ENCODE results near the gene LIF.

Gene LIF

DNA sequence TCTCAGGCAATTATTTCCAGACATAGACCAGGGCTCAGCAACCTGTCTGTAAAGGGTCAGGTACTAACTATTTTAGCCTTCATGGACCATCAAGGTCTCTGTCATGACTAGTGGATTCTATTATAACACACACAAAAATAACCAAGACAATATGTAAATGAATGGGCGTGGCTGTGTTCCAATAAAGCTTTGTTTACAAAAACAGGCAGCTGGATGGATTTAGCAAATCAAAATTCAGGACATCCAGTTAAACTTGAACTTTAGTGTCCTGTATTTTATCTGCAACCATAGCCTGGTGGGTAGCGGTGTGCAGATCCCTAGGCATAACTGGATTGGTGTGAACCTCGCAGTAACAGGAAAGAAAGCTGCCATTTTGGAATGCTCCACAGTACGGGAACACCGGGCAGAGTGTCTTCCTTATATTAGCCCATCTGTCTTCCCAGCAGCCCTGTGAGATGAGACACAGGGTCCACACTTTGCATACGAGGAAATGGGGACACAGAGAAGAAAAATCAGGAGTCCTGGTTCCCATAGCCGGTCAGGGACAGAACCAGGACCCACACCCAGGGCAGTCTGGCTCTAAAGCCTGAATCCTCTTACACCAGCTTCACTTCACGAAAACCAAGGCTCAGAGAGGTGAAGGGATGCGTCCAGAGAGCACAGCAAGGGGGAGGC is 15.6 kb downstream of the LIF start:
- H3K4me1 ChIP-seq (ENCODE audit: insufficient read depth, low read length): peaks cover 20% of the 10 kb centered on the region
- no peaks in the 10 kb centered on the region for H3K27me3 ChIP-seq (ENCODE audit: insufficient read depth, low read length)
- H3K4me3 ChIP-seq (ENCODE audit: low read length): no peak overlapping the region
- H3K9ac ChIP-seq (ENCODE audit: low read depth, low read length): no peak overlapping the region
- H3K9me3 ChIP-seq (ENCODE audit: insufficient read depth, low read depth, low read length): no peaks in the 10 kb centered on the region
- WGBS: 91% methylated on average over 9 of the region's 9 CpGs
- no peak overlapping the region for H3K27ac ChIP-seq (ENCODE audit: low read depth, low read length)
- no peaks in the 10 kb centered on the region for H3K36me3 ChIP-seq (ENCODE audit: insufficient read depth, low read length)

DNA sequence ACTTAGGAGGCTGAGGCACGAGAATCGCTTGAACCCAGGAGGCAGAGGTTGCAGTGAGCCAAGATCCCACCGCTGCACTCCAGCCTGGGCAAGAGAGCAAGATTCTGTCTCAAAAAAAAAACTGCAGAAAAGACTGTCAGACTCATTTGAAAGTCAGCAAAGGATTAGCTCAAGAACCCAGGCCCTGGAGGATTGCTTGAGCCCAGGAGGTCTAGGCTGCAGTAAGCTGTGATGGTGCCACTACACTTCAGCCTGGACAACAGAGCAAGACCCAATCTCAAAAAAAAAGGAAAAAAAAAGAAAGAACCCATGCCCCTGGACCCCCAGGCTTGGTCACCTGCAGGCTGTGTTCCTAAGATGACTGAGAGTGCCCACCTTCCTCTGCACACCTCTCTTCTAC is 16.2 kb downstream of the LIF start:
- Histone ChIP-seq H3K4me3 (ENCODE audit: low read length) (no peak overlapping the region), H3K4me1 (ENCODE audit: insufficient read depth, low read length) (peaks cover 14% of the 10 kb centered on the region), H3K9ac (ENCODE audit: low read depth, low read length) (no peak overlapping the region), H3K9me3 (ENCODE audit: insufficient read depth, low read depth, low read length) (no peaks in the 10 kb centered on the region), H3K27me3 (ENCODE audit: insufficient read depth, low read length) (no peaks in the 10 kb centered on the region), H3K27ac (ENCODE audit: low read depth, low read length) (no peak overlapping the region), H3K36me3 (ENCODE audit: insufficient read depth, low read length) (no peaks in the 10 kb centered on the region)
- WGBS: 96% methylated on average over 3 of the region's 3 CpGs

GRCh38 chr22:30228509-30229359 is 17.8 kb downstream of the LIF start:
- Histone ChIP-seq H3K27me3 (ENCODE audit: insufficient read depth, low read length) (no peaks in the 10 kb centered on the region), H3K4me1 (ENCODE audit: insufficient read depth, low read length) (peaks cover 7% of the 10 kb centered on the region), H3K9me3 (ENCODE audit: insufficient read depth, low read depth, low read length) (no peaks in the 10 kb centered on the region), H3K4me3 (ENCODE audit: low read length) (no peak overlapping the region), H3K9ac (ENCODE audit: low read depth, low read length) (no peak overlapping the region), H3K36me3 (ENCODE audit: insufficient read depth, low read length) (no peaks in the 10 kb centered on the region), H3K27ac (ENCODE audit: low read depth, low read length) (no peak overlapping the region)
- WGBS: 55% methylated on average over 21 of the region's 21 CpGs

GRCh38 chr22:30227438-30228228 is 18.9 kb downstream of the LIF start:
- Histone ChIP-seq H3K27me3 (ENCODE audit: insufficient read depth, low read length) (no peaks in the 10 kb centered on the region), H3K4me3 (ENCODE audit: low read length) (no peak overlapping the region), H3K36me3 (ENCODE audit: insufficient read depth, low read length) (no peaks in the 10 kb centered on the region), H3K9ac (ENCODE audit: low read depth, low read length) (no peak overlapping the region), H3K27ac (ENCODE audit: low read depth, low read length) (no peak overlapping the region), H3K4me1 (ENCODE audit: insufficient read depth, low read length) (peaks cover 7% of the 10 kb centered on the region), H3K9me3 (ENCODE audit: insufficient read depth, low read depth, low read length) (no peaks in the 10 kb centered on the region)
- 89% methylated on average over 2 of the region's 4 CpGs for WGBS

DNA sequence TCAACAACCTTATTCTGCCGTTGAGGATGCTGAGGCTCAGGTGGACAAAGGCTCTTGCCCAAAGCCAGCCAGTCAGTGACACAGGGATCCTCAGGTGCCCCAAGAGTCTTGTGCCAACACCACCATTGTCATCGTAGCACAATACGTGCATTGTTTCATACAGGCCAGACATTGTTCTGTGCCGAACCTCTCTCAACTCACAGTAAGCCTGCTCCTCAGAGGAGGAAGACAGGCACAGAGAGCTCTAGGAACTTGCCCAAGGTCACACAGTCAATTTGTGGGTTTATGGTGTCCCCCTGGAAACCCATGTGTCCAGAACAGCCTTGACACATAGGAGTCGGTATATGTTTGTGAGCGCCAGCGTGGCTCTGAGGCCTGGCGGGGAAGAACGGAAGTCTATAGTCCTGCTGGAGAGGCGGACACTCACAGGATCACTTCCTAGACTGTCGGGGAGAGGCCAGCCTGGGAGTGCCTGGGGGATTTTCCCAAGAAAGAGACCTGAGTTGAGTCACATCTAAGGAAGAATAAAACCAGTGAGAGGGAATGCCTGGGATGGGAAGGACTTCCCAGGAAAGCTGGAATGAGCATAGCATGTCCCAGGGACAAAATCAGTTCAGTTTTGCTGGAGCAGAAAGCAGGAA is 20.2 kb downstream of the LIF start:
- Histone ChIP-seq H3K36me3 (ENCODE audit: insufficient read depth, low read length) (no peaks in the 10 kb centered on the region), H3K9ac (ENCODE audit: low read depth, low read length) (no peak overlapping the region), H3K27ac (ENCODE audit: low read depth, low read length) (no peak overlapping the region), H3K9me3 (ENCODE audit: insufficient read depth, low read depth, low read length) (no peaks in the 10 kb centered on the region), H3K27me3 (ENCODE audit: insufficient read depth, low read length) (no peaks in the 10 kb centered on the region), H3K4me1 (ENCODE audit: insufficient read depth, low read length) (peaks cover 2% of the 10 kb centered on the region; the same call in 1 of the 2 replicates), H3K4me3 (ENCODE audit: low read length) (no peak overlapping the region)
- 92% methylated on average over 11 of the region's 11 CpGs for WGBS

DNA sequence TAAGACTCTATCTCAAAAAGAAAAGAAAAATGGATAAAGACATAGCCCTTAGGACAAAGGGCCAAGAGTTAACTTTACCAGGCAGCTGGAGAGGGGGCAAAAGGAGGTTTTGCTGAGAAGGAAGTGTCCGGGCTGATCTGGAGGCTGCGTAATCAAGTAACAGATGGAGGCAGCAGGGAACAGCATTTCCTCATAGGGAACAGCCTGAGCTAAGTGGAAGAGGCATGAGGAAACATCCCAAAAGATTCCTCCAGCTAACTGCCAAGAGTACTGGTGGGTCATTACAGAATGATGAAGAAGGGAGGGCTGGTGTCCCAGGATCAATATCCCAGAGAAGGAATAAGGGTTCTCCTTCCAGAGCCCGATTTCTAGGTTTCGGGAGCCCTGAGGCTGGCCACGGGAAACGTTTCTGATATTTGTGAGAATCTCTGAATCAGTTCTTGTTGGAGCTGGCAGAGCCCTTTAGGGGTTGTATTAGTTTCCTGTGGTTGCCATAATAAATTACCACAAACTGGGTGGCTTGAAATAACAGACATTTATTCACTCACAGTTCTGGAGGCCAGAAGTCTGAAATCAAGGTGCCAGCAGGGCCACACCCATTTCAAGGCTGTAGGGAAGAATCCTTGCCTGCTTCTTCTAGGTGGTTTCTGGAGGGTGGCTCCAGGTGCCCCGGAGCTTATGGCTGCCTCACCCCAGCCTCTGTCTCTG is 21.2 kb downstream of the LIF start:
- H3K9me3 ChIP-seq (ENCODE audit: insufficient read depth, low read depth, low read length): no peaks in the 10 kb centered on the region
- H3K9ac ChIP-seq (ENCODE audit: low read depth, low read length): no peak overlapping the region
- 94% methylated on average over 7 of the region's 7 CpGs for WGBS
- no peaks in the 10 kb centered on the region for H3K27me3 ChIP-seq (ENCODE audit: insufficient read depth, low read length)
- no peaks in the 10 kb centered on the region for H3K36me3 ChIP-seq (ENCODE audit: insufficient read depth, low read length)
- H3K4me3 ChIP-seq (ENCODE audit: low read length): no peak overlapping the region
- no peak overlapping the region for H3K27ac ChIP-seq (ENCODE audit: low read depth, low read length)
- peaks cover 2% of the 10 kb centered on the region; the same call in 1 of the 2 replicates for H3K4me1 ChIP-seq (ENCODE audit: insufficient read depth, low read length)

GRCh38 chr22:30224161-30224857 is 22.2 kb downstream of the LIF start:
- no peaks in the 10 kb centered on the region for H3K27me3 ChIP-seq (ENCODE audit: insufficient read depth, low read length)
- H3K9ac ChIP-seq (ENCODE audit: low read depth, low read length): no peak overlapping the region
- no peak overlapping the region for H3K27ac ChIP-seq (ENCODE audit: low read depth, low read length)
- no peak overlapping the region for H3K4me3 ChIP-seq (ENCODE audit: low read length)
- WGBS: 55% methylated on average over 11 of the region's 11 CpGs
- H3K36me3 ChIP-seq (ENCODE audit: insufficient read depth, low read length): no peaks in the 10 kb centered on the region
- H3K9me3 ChIP-seq (ENCODE audit: insufficient read depth, low read depth, low read length): no peaks in the 10 kb centered on the region
- H3K4me1 ChIP-seq (ENCODE audit: insufficient read depth, low read length): peaks cover 2% of the 10 kb centered on the region; the same call in 1 of the 2 replicates

DNA sequence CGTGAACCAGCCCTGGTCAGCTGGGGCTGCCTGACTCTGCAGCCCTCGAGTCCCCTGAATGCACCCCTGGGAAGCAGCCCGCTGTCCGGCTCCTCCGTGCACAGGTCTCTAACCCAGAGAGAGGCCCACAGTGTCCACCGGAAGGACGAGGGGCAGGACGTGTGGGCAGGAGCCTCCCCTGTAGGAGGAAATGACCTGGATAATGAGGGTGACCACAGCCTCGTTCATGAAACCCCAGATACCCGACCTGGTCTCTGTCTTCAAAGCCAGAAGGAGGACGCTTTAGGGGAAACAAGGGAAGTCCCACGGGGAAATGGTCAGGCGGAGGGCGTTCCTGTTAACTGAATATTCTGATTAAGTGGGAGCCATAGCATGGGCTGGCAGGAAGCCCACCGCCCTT is 23.3 kb downstream of the LIF start:
- Histone ChIP-seq H3K27ac (ENCODE audit: low read depth, low read length) (no peak overlapping the region), H3K27me3 (ENCODE audit: insufficient read depth, low read length) (no peaks in the 10 kb centered on the region), H3K4me1 (ENCODE audit: insufficient read depth, low read length) (0 out of 2 replicates have a peak, but pooled peaks cover 2% of the 10 kb centered on the region), H3K36me3 (ENCODE audit: insufficient read depth, low read length) (no peaks in the 10 kb centered on the region), H3K4me3 (ENCODE audit: low read length) (no peak overlapping the region), H3K9me3 (ENCODE audit: insufficient read depth, low read depth, low read length) (no peaks in the 10 kb centered on the region), H3K9ac (ENCODE audit: low read depth, low read length) (no peak overlapping the region)
- WGBS: 86% methylated on average over 15 of the region's 15 CpGs

DNA sequence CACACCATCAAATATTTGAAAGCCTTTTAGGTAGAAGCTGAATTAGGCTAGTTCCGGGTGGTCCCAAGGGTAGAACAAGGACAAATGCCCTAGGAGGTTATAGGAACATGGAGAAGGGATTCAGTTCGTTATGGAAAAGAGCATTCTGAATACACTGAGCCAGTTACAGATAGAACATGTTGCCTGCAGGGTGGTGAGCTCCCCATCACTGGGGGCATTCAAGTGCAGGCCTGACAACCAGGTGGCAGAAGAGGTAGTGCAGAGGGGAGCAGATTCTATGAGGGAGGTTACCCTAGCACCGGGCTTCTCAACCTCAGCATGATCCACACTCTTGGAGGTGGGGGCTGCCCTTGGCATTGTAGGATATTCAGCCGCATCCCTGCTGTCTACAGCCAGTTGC is 24.2 kb downstream of the LIF start:
- H3K36me3 ChIP-seq (ENCODE audit: insufficient read depth, low read length): no peaks in the 10 kb centered on the region
- H3K27me3 ChIP-seq (ENCODE audit: insufficient read depth, low read length): no peaks in the 10 kb centered on the region
- H3K27ac ChIP-seq (ENCODE audit: low read depth, low read length): no peak overlapping the region
- no peak overlapping the region for H3K9ac ChIP-seq (ENCODE audit: low read depth, low read length)
- WGBS: 88% methylated on average over 4 of the region's 4 CpGs
- 0 out of 2 replicates have a peak, but pooled peaks cover 2% of the 10 kb centered on the region for H3K4me1 ChIP-seq (ENCODE audit: insufficient read depth, low read length)
- H3K4me3 ChIP-seq (ENCODE audit: low read length): no peak overlapping the region
- no peaks in the 10 kb centered on the region for H3K9me3 ChIP-seq (ENCODE audit: insufficient read depth, low read depth, low read length)
